GM20000 (cell line): ENCODE data around the gene CLDN5.
"Not testable (repeated sequence)": the region's sequence is repeated elsewhere in the genome, so short reads cannot be mapped to it uniquely, and the experiment has no call there.

ENCODE experiments used
- DNase-seq: peaks from one replicate; pipeline ENCODE4 v3.0.0; 2012; ENCODE audit warnings: low spot score
- TF ChIP-seq, protein P1 (sequence below): IDR thresholded peaks from 2 replicates; pipeline ENCODE4 v1.5.1; 2012; ENCODE audit warnings: mild to moderate bottlenecking, control low read depth; ENCODE audit errors: extremely low read depth, missing control alignments

Gene CLDN5

DNA sequence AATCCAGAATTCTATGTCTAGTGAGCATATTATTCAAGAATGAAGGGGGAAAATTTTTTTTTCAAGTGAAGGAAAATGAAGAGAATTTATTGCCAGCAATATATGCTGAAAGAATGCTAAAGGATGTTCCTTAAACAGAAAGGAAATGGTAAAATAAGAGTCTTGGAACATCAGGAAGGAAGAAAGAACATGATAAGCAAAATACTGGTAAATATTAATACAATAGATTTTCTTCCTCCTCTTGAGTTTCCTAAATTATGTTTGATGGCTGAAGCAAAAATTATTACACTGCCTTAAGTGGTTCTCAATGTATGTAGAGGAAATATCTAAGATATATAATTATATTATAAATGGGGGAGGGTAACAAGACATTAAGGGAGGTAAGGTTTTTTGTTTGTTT is 9.6 kb upstream of the CLDN5 start:
- no peak for DNase-seq
- TF ChIP-seq, protein P1, sequence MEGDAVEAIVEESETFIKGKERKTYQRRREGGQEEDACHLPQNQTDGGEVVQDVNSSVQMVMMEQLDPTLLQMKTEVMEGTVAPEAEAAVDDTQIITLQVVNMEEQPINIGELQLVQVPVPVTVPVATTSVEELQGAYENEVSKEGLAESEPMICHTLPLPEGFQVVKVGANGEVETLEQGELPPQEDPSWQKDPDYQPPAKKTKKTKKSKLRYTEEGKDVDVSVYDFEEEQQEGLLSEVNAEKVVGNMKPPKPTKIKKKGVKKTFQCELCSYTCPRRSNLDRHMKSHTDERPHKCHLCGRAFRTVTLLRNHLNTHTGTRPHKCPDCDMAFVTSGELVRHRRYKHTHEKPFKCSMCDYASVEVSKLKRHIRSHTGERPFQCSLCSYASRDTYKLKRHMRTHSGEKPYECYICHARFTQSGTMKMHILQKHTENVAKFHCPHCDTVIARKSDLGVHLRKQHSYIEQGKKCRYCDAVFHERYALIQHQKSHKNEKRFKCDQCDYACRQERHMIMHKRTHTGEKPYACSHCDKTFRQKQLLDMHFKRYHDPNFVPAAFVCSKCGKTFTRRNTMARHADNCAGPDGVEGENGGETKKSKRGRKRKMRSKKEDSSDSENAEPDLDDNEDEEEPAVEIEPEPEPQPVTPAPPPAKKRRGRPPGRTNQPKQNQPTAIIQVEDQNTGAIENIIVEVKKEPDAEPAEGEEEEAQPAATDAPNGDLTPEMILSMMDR, result no peak

DNA sequence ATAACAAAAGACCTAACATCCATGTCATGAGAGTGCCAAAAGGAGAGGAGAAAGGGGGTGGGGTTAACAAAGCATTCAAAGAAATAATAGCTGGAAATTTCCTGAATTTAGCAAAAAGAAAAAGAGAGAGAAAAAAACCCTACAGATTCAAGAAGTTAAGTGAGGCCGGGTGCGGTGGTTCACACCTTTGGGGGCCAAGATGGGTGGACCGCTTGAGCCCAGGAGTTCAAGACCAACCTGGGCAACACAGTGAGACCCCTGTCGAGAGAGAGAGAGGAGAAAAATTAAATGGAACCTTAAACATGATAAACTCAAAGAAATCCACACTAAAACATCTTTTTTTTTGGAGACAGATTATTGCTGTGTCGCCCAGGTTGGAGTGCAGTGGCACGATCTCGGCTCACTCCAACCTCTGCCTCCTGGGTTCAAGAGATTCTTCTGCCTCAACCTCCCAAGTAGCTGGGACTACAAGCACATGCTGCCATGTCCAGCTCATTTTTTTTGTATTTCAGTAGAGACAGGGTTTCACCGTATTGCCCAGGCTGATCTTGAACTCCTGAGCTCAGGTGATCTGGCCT is 8.9 kb upstream of the CLDN5 start:
- TF ChIP-seq, protein P1, result no peak
- DNase-seq, result no peak

DNA sequence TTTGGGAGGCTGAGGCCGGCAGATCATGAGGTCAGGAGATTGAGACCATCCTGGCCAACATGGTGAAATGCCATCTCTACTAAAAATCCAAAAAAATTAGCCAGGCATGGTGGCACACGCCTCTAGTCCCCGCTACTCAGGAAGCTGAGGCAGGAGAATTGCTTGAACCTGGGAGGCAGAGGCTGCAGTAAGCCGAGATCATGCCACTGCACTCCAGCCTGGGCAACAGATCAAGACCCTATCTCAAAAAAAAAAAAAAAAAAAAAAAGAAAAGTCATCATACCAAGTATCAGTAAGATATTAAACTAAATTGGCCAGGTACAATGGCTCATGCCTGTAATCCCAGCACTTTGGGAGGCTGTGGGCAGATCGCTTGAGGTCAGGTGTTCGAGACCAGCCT is 7.1 kb upstream of the CLDN5 start:
- not testable (repeated sequence) for DNase-seq

DNA sequence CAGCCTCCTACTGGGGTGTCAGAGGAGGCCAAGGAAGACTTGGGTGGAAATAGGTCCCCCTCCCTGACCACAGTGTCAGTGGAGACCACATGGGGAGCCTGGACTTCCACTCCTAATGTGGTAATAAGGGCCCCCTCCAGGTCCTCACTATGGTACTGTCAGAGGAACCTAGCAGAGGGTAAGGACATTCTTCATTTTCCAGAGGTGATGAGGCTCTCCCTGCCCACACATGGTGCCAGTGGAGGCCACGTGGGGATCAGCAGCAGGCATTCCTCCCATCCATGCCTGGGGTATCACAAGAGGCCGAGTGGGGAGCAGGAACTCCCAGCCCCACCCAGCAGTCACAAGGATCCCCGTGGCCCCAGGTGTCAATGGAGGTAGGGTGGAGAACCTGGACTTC is 6.5 kb upstream of the CLDN5 start:
- TF ChIP-seq, protein P1, result no peak

DNA sequence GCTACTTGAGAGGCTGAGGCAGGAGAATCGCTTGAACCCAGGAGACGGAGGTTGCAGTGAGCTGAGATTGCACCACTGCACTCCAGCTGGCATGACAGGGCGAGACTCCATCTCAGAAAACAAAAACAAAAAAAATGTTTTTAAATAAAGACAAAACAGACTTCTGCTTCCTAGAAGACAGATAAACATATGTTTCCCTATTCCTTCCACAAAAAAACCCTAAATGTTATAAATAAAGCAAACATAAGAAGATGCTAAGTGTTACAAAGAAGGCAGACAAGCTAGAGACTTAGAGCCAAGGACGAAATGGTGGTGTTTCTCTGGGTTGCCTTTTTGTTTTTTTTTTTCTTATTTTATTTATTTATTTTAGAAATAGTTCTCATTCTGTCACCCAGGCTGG is 5.6 kb upstream of the CLDN5 start:
- TF ChIP-seq, protein P1, result no peak
- DNase-seq, result no peak

More for the DNA sequence above, 6.5 kb upstream of the CLDN5 start:
- DNase-seq, result no peak

DNA sequence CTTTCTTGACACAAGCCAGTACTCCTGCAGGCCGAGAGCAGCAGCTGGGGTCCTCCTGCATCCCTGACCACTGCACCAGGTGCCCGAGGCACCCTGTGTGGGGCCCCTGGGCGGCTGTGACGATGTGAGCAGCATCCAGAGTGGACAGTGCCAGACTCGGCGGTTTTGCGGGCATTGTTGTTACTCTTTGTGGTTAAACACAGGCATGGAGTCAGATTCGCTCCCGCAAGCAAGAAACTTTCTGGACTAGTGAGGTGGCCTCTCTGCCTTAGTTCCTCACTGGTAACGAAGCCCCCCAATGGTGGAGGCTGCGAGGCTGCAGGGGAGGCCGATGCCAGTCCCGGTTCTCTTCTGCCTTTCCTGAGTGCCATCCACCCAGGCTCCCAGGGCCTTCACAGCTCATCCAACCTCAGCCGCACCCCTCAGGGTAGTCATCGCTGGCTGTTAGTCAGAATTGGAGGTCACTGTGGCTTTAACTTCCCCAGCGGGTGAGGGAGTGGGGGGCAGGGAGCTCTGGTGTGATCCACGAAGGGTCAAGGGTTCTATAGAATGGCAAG is 3.7 kb upstream of the CLDN5 start:
- TF ChIP-seq, protein P1, result no peak
- DNase-seq, result no peak

DNA sequence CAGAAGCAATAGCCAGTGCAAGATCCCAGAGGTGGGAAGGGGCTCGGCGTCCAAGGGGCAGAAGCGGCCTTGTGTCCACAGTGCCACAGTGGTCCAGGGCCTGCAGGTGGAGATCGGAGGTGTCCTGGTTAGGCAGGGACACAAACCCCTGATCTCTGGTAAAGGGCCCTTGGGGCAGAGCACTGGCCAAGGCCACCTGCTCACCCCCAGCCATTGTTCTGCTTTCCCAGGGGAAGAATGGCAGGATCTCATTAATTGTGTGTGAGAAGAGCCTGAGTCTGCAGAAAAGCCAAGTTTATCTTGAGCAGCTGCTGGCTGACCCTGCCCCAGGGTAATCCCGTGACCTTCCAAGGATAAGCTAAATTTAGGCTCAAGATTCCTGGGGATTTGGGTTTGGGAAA is 3.1 kb upstream of the CLDN5 start:
- no peak for DNase-seq
- TF ChIP-seq, protein P1, result no peak

DNA sequence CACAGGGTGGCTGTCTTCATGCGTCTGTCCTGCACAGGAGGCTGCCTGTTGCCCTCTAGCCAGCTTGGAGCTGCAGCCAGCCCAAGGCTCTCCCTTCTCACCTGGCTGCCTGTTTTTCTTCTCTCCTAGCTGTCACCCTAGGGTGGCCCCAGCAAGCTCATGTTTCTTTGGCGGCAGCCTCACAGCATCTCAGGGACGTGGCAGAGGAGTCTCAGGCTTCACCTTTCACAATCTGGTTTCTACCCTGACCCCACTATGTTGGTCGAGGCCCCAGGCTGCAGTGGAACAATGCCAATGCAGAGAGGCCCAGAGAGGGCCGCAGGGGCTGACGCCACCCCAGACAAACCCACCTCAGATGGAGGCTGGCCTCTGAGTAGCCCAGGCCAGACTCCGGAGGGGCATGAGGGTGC is 2.5 kb upstream of the CLDN5 start:
- no peak for DNase-seq
- TF ChIP-seq, protein P1, result no peak
